GM21381 (cell line): Measurements from ENCODE around the gene YIPF1.
"Not testable (repeated sequence)": the region's sequence is repeated elsewhere in the genome, so short reads cannot be mapped to it uniquely, and the experiment has no call there.

Source experiments
- ATAC-seq: cut with Tn5 transposase; IDR thresholded peaks from one replicate; pipeline ENCODE4 v1.9.1; 2021; ENCODE audit warnings: mild to moderate bottlenecking, moderate library complexity; ENCODE audit not compliant: unreplicated experiment

YIPF1 gene

GRCh38 chr1:53847980-53848379 lies 41.6 kb downstream of the YIPF1 start:
- ATAC-seq = no peak

GRCh38 chr1:53842347-53842746 lies 47.2 kb downstream of the YIPF1 start:
- no peak for ATAC-seq

- ATAC-seq = no peak
Observed at GRCh38 chr1:53838654-53838974, 51.0 kb downstream of the YIPF1 start.

- ATAC-seq = peak; percentile 83
Observed at GRCh38 chr1:53837924-53838653, 51.5 kb downstream of the YIPF1 start, which contains the start of gene NDC1. TSS of gene NDC1 (minus strand) at chr1:53838296. CDS start at chr1:53838261, 35 bp downstream.

- no peak for ATAC-seq
Observed at GRCh38 chr1:53837646-53837923, 52.0 kb downstream of the YIPF1 start.

GRCh38 chr1:53835491-53835890 lies 54.1 kb downstream of the YIPF1 start:
- ATAC-seq = no peak

- ATAC-seq = no peak
Observed at GRCh38 chr1:53834776-53835175, 54.8 kb downstream of the YIPF1 start.

- no peak for ATAC-seq
Observed at GRCh38 chr1:53833393-53833792, 56.2 kb downstream of the YIPF1 start.

- ATAC-seq = no peak
Observed at GRCh38 chr1:53826367-53826766, 63.2 kb downstream of the YIPF1 start.

- no peak for ATAC-seq
Observed at GRCh38 chr1:53825306-53825705, 64.3 kb downstream of the YIPF1 start.

- ATAC-seq = no peak
Observed at GRCh38 chr1:53822931-53823330, 66.7 kb downstream of the YIPF1 start.

GRCh38 chr1:53821380-53821779 lies 68.2 kb downstream of the YIPF1 start:
- ATAC-seq = no peak

GRCh38 chr1:53819387-53819786 lies 70.2 kb downstream of the YIPF1 start:
- no peak for ATAC-seq

- not testable (repeated sequence) for ATAC-seq
Observed at GRCh38 chr1:53816584-53816983, 73.0 kb downstream of the YIPF1 start.

GRCh38 chr1:53815484-53815883 lies 74.1 kb downstream of the YIPF1 start:
- not testable (repeated sequence) for ATAC-seq

- no peak for ATAC-seq
Observed at GRCh38 chr1:53811414-53811851, 78.2 kb downstream of the YIPF1 start.

- no peak for ATAC-seq
Observed at GRCh38 chr1:53810497-53810896, 79.1 kb downstream of the YIPF1 start.

- ATAC-seq = no peak
Observed at GRCh38 chr1:53810007-53810406, 79.6 kb downstream of the YIPF1 start.

- ATAC-seq = no peak
Observed at GRCh38 chr1:53807916-53808315, 81.7 kb downstream of the YIPF1 start.

- ATAC-seq = no peak
Observed at GRCh38 chr1:53804791-53805505, 84.6 kb downstream of the YIPF1 start.

- no peak for ATAC-seq
Observed at GRCh38 chr1:53804181-53804580, 85.4 kb downstream of the YIPF1 start.
